Testis (tissue), 2 donors: ENCODE results near the gene PLLP.

Source experiments
- POLR2A ChIP-seq: fragments of 450-650 bp; IDR thresholded peaks from one replicate; pipeline ENCODE4 v1.6.1; 2017; ENCODE audit warnings: antibody characterized with exemption, mild to moderate bottlenecking, moderate library complexity
- TF ChIP-seq, protein P1 (sequence below), 3 experiments: fragments of 450-650 bp in 2 of 3; fragments of 200-600 bp in 1 of 3; sonication (generic) in 1 of 3; IDR thresholded peaks; one replicate each; pipeline ENCODE4 v1.5.1; 2016 to 2019; ENCODE audit warnings: antibody characterized with exemption in 3 of 3, mild to moderate bottlenecking in 2 of 3, moderate library complexity in 1 of 3

DNA sequence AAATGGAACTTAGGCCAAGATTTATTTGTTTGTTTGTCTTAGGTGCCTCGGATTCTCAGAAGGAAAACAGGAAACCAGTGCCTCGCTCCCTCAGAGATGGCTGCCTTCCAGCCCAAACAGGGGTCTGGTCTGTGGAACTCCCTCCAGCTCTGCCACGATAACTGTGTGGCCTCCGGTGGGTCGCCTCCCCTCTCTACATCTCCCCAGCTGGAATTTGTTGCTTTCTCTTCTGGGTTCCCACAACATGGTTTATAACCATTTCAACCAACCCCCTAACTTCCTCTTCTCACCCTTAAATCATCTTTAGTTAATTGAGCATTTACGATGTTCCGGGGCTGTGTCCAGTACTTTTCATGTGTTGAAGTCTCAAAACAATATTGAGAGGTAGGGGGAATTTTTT lies 30.9 kb upstream of the PLLP start:
- TF ChIP-seq, protein P1, sequence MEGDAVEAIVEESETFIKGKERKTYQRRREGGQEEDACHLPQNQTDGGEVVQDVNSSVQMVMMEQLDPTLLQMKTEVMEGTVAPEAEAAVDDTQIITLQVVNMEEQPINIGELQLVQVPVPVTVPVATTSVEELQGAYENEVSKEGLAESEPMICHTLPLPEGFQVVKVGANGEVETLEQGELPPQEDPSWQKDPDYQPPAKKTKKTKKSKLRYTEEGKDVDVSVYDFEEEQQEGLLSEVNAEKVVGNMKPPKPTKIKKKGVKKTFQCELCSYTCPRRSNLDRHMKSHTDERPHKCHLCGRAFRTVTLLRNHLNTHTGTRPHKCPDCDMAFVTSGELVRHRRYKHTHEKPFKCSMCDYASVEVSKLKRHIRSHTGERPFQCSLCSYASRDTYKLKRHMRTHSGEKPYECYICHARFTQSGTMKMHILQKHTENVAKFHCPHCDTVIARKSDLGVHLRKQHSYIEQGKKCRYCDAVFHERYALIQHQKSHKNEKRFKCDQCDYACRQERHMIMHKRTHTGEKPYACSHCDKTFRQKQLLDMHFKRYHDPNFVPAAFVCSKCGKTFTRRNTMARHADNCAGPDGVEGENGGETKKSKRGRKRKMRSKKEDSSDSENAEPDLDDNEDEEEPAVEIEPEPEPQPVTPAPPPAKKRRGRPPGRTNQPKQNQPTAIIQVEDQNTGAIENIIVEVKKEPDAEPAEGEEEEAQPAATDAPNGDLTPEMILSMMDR (IDR thresholded peaks at IDR 0.05), result no peak
- no peak for TF ChIP-seq POLR2A
